ENCODE measurements around the gene KIF22.

DNA sequence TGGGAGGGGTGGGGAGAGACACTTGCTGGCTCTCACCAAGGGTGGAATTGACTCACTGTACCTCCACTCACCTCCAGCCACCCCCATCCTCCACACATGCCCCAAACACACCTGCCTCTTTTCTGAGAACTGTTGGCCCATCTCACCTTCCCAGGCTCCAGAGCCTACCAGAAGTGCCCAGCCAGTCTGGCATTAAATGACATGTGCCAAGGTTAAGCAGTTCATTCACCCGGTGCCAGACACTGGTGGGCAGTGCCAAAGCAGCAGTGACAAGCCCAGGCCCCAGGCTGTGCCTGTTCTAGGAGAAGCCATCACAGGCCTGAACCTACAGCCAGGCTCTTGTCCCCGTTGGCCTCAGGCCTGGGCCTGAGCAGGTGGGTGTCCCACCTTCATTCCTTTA lies 40.9 kb downstream of the KIF22 start:
- TF ChIP-seq, protein P1, sequence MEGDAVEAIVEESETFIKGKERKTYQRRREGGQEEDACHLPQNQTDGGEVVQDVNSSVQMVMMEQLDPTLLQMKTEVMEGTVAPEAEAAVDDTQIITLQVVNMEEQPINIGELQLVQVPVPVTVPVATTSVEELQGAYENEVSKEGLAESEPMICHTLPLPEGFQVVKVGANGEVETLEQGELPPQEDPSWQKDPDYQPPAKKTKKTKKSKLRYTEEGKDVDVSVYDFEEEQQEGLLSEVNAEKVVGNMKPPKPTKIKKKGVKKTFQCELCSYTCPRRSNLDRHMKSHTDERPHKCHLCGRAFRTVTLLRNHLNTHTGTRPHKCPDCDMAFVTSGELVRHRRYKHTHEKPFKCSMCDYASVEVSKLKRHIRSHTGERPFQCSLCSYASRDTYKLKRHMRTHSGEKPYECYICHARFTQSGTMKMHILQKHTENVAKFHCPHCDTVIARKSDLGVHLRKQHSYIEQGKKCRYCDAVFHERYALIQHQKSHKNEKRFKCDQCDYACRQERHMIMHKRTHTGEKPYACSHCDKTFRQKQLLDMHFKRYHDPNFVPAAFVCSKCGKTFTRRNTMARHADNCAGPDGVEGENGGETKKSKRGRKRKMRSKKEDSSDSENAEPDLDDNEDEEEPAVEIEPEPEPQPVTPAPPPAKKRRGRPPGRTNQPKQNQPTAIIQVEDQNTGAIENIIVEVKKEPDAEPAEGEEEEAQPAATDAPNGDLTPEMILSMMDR (IDR thresholded peaks at IDR 0.05): no peak
- no peak for TF ChIP-seq POLR2AphosphoS5 (IDR thresholded peaks at IDR 0.05)
